HG03066 (cell line): Measurements from ENCODE around the gene RHOT2.

Experiments
- ATAC-seq: cut with Tn5 transposase; IDR thresholded peaks from one replicate; pipeline ENCODE4 v1.9.1; 2021; ENCODE audit warnings: low read depth; ENCODE audit not compliant: unreplicated experiment

The RHOT2 gene

DNA sequence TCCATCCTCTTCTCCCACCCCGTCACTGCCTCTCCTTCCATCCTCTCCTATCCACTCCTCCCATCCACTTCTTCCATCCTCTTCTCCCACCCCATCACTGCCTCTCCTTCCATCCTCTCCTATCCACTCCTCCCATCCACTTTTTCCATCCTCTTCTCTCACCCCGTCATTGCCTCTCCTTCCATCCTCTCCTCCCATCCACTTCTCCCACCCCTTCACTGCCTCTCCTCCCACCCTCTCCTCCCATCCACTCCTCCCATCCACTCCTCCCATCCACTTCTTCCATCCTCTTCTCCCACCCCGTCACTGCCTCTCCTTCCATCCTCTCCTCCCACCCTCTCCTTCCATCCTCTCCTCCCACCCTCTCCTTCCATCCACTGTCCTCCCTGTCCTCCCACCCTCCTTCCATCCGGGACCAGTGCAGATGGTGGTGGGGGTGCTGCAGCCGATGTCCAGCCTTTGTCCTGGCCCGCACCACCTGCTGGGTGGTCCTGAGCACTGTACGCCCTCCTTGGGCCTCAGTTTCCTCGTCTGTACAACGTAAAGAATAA is 36.0 kb upstream of the RHOT2 start:
- no peak for ATAC-seq

DNA sequence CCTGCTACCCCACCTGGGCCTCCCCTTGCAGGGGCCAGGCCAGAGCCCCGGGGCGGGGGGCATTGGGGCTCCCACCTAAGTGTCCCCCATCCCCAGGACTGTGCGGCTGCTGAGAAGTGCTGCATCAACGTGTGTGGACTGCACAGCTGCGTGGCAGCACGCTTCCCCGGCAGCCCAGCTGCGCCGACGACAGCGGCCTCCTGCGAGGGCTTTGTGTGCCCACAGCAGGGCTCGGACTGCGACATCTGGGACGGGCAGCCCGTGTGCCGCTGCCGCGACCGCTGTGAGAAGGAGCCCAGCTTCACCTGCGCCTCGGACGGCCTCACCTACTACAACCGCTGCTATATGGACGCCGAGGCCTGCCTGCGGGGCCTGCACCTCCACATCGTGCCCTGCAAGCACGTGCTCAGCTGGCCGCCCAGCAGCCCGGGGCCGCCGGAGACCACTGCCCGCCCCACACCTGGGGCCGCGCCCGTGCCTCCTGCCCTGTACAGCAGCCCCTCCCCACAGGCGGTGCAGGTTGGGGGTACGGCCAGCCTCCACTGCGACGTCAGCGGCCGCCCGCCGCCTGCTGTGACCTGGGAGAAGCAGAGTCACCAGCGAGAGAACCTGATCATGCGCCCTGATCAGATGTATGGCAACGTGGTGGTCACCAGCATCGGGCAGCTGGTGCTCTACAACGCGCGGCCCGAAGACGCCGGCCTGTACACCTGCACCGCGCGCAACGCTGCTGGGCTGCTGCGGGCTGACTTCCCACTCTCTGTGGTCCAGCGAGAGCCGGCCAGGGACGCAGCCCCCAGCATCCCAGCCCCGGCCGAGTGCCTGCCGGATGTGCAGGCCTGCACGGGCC is 35.2 kb upstream of the RHOT2 start:
- no peak for ATAC-seq

DNA sequence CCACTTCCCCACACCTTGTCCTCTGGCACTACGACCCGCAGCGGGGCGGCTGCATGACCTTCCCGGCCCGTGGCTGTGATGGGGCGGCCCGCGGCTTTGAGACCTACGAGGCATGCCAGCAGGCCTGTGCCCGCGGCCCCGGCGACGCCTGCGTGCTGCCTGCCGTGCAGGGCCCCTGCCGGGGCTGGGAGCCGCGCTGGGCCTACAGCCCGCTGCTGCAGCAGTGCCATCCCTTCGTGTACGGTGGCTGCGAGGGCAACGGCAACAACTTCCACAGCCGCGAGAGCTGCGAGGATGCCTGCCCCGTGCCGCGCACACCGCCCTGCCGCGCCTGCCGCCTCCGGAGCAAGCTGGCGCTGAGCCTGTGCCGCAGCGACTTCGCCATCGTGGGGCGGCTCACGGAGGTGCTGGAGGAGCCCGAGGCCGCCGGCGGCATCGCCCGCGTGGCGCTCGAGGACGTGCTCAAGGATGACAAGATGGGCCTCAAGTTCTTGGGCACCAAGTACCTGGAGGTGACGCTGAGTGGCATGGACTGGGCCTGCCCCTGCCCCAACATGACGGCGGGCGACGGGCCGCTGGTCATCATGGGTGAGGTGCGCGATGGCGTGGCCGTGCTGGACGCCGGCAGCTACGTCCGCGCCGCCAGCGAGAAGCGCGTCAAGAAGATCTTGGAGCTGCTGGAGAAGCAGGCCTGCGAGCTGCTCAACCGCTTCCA is 34.4 kb upstream of the RHOT2 start:
- ATAC-seq = no peak

DNA sequence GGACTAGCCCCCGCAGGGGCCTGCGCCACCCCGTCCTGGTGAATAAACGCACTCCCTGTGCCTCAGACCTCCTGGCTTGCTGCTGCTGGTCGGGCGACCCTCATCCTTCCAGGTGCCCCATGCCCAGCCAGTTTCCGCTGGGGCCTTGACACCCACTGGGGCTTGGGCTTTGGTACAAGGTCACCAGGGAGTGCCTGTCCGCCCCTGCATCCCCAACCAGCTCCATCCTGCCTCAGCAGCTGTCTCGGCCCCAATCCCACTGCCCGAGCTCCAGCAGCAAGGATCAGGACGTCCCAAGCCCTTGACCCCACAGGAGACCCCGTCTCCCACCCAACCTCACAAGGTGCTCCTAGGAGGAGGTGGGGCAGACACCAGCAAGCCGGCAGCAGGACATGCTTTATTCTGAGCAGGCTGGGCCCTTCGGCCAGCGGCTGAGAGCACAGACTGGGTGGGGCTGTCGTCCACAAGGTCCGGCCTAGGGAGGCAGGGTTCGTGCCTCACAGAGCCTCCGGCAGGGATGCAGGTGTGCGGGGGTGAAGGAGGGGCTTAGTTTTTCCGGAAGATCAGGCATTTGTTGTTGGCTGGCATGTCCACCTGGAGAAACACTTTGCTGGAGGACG is 33.8 kb upstream of the RHOT2 start:
- no peak for ATAC-seq

DNA sequence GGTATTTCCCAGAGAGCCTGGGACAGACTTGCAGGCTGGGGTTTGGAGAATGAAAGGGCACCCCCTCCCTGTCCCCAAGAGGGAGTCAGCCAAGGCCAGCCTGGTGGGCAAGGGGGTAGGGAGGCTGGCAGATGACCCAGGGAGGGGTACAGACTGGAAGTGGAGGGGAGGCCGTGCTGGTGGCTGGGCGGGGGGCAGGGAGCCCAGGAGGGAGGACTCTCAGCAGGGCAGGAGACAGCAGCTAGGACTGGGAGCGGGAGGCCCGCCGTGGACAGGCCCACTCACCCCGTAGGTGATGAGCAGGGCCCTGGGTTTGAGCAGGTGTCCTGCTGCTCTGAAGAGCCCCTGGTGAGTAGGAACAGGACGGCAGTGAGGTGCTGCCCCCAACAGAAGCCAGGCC is 32.9 kb upstream of the RHOT2 start:
- no peak for ATAC-seq

DNA sequence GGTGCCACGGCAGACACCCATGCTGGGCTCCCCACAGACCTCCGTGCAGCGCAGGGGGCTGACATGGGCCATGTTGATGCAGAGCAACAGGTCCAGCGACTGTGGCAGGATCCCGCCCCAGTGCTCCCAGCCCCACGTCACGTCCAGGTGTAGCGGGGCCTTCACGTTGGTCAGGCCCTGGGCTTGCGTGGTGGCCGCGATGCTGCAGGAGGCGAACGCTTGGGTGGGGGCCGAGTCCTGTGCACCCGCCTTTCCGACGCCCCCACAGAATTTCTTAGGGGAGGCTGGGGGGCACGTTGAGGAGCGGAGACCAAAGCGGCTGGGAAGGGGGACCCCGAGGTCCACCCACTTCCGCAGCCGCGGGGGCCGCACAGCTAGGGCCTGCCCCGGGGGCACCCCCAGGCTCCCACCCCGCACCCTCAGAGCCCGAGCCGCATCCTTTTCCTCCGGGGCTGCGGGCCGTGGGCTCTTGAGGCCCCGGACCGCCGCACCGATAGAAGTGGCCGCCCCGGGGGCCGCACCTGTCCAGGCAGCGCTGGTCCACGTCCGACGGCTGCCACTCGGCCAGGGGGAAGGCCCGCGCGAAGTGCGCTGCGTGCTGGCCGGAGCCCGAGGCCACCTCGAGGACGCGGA is 32.2 kb upstream of the RHOT2 start:
- no peak for ATAC-seq

DNA sequence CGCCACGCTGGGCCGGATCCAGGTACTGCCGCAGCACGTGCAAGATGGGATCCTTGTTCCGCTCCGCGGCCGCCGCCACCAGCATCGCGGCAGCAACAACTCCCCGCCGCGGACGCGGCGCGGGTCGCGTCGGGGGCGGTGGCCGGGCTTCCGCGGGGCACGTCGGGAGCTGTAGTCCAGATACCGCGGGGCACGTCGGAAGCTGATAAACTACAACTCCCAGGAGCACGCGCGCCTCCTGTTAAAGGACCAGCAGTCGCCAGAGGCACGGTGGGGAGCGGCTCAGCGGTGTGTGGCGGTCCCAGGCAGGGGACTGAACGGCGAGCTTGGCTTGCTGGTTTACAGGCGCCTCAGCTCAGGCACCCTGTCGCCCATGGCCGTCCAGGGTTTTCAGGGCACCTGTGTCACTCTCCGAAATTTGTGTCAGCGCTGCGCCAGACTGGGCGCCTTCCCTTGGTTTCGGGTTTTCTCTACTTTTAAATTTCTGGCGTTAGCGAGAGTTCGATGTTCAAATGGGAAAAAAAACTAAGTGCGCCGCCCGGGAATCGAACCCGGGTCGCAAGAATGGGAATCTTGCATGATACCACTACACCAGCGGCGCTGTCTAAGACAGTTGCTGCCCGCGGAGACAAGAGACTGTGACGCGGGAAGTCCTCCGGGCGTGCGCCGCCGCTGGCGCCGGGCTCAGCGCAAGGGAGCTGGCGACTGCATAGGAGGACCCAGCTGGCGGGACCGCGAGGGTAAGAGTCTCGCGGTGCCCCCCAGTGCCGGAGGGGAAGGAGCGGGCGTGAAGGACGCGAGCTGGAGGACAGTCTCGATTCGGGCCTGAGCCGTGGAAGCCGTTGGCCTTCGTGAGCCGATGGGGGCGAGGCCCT is 31.5 kb upstream of the RHOT2 start, which contains the start of gene METTL26:
Gene METTL26 (minus strand): TSS at position 100 of the 875 bp plus-strand sequence. CDS start 15 bp downstream, at position 85.
- peak; percentile 78 for ATAC-seq

DNA sequence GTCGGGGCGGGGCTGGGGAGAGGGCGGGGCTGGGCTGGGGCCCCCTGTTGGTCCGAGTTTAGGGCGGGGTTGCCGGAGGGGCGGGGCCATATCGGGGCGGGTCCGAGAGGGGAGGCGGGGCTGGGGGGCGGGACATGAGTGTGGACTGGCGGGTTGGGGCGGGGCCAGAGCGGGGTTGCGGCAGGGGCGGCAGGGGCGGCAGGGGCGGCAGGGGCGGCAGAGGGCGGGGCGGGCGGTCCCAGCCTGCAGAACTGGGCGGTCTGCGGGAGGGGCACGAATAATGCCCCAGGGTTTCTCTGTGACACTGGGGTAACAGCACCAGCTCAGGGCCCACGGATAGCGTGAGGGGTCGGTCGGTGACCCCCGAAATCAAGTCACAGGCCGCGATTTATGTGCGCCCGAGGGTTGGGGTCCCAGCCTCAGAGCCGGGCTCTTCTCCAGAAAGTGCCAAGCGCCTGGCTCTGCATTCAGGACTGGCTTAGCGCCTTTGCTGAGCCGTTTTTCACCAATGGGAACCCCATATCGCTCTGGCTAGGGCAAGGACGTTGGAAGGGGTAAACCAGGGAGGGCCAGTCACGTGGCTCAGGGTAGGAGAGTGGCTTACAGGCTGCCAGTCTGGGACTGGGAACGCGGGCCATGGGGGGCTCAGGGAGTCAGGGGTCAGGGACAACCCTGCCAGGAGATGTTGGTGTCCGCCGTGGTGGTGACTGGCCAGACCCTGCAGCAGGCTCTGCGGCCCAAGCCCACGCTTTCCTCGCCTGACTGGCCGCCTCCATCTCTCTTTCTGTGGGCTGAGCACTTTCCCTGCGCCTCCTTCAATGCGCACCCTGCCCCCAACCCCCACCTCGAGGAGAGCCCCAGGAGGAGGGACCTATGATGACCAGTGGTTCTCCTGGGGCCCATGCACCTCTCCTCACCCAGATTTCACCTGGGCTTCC is 30.6 kb upstream of the RHOT2 start:
- ATAC-seq = no peak

DNA sequence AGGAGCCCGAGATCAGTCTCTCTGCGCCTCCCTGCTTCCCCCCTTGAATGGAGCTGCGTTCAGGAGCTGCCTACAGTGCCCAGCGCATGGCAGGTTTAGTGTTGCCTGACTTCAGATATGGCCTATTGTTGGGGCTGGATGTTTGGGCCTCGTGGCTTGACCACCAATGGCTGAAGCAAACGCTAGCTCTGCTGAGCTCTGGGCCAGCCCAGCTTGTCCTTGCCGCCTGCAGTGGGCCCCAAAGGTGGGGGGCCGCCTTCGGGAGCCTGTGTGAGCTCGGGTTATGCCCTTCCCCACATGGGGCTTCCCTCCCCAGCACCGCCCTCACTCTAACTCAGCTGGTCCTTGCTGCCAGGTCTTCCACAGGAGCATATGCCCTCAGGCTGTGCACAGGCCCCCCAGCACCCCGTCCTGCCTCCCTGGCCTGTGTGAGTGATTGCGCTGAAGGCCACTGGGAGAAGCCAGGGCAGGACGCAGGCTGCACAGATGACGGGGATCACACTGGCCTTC is 29.8 kb upstream of the RHOT2 start:
- no peak for ATAC-seq

DNA sequence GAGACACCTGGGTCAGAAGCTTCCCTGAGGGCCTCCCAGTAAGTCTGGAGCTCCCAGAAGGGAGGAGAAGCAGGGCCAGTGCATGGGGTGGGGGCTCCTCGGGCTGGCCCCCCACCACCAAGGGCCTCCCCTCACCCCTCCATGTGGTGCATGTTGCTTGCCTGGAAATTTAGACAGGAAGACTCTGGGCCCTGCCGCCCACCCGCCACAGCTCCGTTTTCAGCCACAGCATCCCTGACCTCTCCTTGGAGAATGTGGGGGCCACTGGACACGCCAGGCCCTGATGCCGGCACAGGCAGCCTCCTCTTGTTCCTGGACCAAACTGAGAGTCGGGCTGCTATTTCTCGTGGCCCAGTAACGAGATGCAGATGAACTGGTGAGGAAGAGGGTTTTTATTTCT is 29.1 kb upstream of the RHOT2 start:
- ATAC-seq = no peak

DNA sequence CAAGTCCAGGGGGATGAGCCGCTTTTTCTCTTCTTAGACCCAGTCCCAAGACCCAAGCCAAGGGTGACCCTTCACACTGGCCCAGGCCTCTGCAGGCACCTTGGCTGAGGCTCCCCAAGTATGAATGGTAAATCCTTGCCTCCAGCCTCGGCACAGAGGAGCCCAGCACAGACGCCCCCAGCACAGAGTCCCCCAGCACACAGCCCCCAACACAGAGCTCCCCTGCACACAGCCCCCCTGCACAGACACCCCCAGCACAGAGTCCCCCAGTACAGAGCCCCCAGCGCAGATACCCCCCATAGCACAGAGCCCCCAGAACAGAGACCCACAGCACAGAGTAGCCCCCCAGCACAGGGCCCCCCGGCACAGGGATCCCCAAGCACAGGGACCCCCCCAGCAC is 27.3 kb upstream of the RHOT2 start:
- no peak for ATAC-seq

DNA sequence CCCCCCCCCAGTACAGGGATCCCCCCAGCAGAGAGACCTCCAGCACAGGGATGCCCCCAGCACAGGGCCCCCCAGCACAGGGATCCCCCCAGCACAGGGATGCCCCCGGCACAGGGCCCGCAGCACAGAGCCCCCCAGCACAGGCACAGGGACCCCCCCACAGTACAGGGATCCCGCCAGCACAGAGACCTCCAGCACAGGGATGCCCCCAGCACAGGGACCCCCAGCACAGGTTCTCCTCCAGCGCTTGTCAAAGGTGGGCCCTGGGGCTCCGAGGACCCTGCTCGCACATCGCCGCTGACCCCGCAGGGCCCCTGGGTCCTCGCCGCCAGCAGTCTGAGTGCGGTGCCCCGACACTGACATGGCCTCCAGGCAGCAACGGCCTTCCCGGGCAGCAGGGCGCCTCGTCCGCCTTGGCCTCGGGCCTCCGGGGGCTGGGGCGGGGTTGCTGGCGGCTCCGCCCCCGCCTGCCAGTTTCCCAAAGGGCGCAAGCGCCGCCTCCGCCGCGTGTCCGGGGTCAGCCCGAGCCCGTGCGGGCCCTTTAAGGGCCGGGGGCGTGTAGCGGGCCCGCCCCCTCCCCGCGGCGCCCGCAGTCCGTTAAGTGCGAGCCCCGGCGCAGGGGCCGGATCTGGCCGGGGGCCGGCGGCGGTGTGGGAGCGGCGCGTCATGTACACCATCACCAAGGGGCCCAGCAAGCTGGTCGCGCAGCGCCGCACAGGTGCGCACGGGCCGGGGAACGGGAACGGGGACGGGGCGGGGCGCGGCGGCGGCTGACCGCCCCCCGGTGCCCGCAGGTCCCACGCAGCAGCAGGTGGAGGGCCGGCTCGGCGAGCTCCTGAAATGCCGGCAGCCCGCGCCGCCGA is 26.4 kb upstream of the RHOT2 start, which contains the start of gene MCRIP2:
Gene MCRIP2 (plus strand): TSS at position 503 of the 863 bp plus-strand sequence. CDS start 164 bp downstream, at position 667.
- peak; percentile 41 for ATAC-seq

DNA sequence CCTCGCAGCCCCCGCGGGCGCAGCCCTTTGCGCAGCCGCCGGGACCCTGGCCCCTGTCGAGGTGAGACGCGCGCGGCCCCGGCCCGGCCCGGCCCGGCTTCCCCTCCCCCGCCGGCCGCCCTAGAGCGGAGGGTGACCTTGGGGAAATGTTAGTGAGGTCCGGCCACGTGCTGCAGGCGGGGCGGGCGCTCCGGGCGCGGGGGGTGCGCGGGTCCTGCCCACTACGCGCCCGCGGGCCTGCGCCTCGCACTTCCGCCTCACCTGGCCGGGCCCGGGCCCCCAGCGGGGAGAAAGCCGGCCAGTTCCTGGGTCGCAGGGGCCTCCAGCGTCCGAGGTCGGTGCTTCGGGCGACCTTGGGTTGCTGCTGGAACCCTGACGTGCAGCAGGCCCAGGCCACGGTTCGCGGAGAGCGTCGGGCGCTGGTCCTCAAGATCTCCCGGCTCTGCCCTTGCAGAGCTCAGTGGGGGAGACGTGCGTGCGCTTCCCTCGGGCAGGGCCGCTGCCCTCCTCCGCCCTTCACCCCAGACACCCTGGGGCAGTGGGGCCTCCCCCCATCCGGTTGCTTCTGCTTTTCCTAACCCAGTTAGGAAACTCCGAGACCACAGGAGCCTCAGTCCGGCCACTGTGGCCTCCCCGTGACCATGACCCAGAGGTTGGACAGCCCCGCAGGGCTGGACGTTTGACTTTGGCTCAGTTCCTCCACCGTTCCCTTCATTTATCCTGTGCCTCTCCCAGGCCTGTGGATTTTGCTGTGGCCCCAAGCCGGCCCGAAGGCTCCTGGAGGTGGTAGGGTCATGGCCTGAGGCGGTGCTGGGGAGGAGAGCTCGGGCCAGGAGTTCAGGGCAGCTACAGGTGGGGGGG is 25.5 kb upstream of the RHOT2 start:
- ATAC-seq = peak; percentile 29

DNA sequence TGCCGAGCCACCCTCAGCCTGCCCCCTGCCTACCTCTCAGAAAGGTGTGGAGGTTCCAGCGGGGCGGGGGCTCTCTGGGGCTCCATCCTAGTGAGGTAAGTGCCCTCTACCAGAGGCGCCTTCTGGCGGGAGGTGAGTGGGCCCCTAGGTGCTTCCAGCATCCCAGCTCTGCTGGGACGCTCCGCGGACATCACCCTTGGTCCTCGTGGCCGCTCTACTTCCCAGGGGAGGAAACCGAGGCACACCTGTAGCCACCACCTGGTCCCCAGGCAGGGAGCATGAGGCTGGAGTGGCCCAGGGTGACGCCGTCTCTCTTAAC is 24.9 kb upstream of the RHOT2 start:
- no peak for ATAC-seq

DNA sequence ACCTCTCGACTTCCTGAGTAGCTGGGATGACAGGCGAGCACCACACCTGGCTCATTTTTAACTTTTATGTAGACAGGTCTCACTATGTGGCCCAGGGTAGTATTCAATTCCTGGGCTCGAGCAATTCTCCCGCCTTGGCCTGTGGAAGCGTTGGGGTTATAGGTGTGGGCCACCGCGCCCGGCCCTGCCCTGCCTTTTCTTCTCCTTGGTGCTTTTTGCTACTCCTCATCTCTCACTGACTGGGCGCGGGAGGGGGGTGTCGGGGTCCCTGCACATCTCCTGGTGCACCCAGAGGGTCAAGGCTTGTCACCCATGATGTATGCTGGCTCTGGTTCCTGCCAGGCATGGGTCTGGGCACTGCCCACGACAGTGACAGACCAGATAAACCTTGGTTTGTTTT is 23.4 kb upstream of the RHOT2 start:
- ATAC-seq = no peak

DNA sequence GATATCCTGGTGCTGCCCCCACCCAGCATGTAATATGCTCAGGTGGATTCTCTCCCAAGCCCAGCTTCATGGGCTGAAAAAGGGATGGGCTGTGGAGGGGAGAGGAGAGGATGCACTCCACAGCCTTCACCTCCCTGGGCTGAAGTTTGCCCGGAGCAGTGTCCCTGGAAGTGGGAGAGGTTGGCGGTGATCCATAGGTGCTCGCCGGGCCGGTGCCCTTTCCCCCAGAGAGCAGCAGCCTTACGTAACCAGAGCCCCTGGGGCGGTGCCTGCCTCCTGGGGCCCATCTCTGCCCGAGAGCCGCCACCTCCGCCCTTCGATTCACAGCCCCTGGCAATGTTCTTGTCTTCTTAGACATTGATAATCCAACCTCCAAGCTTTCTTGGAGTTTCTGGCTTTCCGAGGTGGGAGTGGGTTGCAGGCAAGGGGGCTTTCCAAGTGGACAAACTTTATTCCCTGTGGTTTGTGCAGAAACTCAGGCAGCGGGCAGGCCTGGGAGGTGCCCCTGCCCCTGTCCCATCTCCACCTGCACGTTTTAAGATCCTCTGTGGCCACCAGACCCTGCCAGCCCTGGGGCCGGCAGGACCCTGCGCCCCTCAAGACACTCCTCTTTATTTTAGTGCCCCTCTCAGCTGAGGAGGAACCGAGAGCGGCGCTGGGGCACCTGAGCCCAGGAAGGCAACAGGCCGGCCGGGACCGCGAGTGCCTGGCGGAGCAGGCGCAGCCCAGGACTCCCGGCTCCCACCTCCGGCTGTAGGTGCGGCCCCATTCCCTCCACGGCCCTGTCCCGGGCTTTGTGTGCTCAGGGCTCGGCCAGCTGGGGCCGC is 21.9 kb upstream of the RHOT2 start:
- no peak for ATAC-seq
